ENCODE data around the gene MET. TPM values are rescaled to one million over a fixed set of nuclear protein-coding genes. Genes with fewer than 3 reads are reported as not detected.

The MET gene
- total RNA-seq, 1 donor from 2014 or later, result 23.6 TPM

DNA sequence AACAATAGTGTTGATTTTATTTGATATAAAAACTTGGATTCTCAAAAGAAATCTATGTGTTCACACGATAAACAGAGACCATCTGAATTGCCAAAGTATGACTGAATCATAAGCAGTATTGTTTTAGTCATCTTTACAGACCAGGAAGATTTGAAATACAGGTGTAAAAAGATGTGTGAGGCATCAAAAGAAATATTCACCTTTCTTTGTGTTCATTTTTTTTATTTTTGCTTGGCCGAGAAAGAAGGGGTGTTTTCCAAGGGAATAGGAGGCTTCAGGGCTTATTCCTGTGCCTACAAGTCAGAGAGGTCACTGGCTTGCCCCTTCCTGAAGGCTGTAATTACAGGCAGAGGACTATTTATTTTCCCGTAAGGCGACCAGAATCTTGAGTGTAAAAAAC, 37.3 kb downstream of the MET start:
- Mint-ChIP-seq H3K27me3 (ENCODE audit: low read depth) (no peaks in the 10 kb centered on the region), H3K4me1 (ENCODE audit: low read depth) (peaks cover 83% of the 10 kb centered on the region), H3K4me3 (ENCODE audit: unreplicated experiment) (no peak overlapping the region), H3K9me3 (ENCODE audit: low read depth) (no peaks in the 10 kb centered on the region), H3K36me3 (ENCODE audit: low read depth) (no peaks in the 10 kb centered on the region), H3K27ac (ENCODE audit: unreplicated experiment) (no peak overlapping the region)
- DNase-seq (ENCODE audit: low spot score), result no peak
- TF ChIP-seq, protein P1, sequence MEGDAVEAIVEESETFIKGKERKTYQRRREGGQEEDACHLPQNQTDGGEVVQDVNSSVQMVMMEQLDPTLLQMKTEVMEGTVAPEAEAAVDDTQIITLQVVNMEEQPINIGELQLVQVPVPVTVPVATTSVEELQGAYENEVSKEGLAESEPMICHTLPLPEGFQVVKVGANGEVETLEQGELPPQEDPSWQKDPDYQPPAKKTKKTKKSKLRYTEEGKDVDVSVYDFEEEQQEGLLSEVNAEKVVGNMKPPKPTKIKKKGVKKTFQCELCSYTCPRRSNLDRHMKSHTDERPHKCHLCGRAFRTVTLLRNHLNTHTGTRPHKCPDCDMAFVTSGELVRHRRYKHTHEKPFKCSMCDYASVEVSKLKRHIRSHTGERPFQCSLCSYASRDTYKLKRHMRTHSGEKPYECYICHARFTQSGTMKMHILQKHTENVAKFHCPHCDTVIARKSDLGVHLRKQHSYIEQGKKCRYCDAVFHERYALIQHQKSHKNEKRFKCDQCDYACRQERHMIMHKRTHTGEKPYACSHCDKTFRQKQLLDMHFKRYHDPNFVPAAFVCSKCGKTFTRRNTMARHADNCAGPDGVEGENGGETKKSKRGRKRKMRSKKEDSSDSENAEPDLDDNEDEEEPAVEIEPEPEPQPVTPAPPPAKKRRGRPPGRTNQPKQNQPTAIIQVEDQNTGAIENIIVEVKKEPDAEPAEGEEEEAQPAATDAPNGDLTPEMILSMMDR (IDR thresholded peaks at IDR 0.05), result no peak

DNA sequence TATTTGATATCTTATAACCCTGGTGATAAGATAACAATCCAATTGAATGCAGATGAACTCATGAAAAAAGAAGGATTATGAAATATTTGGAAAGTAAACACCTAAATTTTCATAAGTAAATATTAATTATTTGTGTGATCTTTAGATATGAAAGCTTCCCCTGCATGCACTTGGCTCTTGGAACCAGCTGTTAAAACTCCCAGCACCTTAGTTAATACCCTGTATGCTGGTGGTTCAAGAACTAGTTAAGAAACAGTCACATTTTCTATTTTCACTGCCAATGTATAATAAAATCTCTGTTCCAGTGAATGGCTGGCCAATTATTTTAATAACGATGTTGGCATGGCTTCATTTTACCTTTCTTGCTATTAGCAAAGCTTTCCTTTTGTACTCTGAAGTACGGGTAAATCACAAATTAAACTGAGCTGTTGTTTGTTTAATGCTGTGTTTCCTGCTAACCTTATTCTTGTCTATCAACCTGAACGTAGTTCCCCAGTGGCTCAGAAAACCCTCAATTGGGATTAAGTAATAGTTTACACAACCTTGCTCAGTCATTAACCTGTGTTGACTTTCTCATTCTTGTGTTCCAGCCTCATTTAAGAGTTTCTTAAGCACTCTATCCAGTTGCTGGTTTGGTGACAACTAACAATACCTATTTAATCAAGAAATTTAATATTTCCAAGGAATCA, 38.9 kb downstream of the MET start:
- no peaks in the 10 kb centered on the region for H3K36me3 Mint-ChIP-seq (ENCODE audit: low read depth)

GRCh38 chr7:116711790-116712189, 39.8 kb downstream of the MET start:
- Mint-ChIP-seq H3K4me3 (ENCODE audit: unreplicated experiment) (no peak overlapping the region), H3K9me3 (ENCODE audit: low read depth) (no peaks in the 10 kb centered on the region), H3K27ac (ENCODE audit: unreplicated experiment) (no peak overlapping the region), H3K27me3 (ENCODE audit: low read depth) (no peaks in the 10 kb centered on the region), H3K36me3 (ENCODE audit: low read depth) (no peaks in the 10 kb centered on the region), H3K4me1 (ENCODE audit: low read depth) (peaks cover 81% of the 10 kb centered on the region)
- DNase-seq (ENCODE audit: low spot score), result no peak
- TF ChIP-seq, protein P1 (IDR thresholded peaks at IDR 0.05), result no peak

More for the DNA sequence above, 38.9 kb downstream of the MET start:
- TF ChIP-seq, protein P1 (IDR thresholded peaks at IDR 0.05), result no peak
- H3K4me3 Mint-ChIP-seq (ENCODE audit: unreplicated experiment), result no peak overlapping the region
- no peak overlapping the region for H3K27ac Mint-ChIP-seq (ENCODE audit: unreplicated experiment)
- peaks cover 81% of the 10 kb centered on the region for H3K4me1 Mint-ChIP-seq (ENCODE audit: low read depth)
- no peaks in the 10 kb centered on the region for H3K27me3 Mint-ChIP-seq (ENCODE audit: low read depth)
- DNase-seq (ENCODE audit: low spot score), result no peak
- no peaks in the 10 kb centered on the region for H3K9me3 Mint-ChIP-seq (ENCODE audit: low read depth)

DNA sequence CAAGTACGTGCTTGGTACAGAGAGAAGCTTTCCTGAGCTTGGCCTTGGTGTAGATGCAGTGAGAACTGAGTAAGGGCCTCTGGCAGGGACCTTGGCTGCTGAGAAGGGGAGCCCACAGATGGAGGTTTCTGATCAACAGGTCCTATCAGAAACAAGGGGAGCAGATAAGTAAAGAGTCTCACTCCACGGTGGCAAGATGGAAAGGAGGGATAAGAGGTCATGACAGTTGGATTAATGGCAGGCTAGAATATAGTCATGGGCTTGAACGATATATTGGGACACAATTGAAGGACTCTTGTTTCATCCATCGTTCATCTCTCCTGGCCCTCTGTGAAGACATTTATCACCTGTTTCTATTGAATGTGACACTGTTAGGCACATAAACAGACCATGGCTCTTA, 41.5 kb downstream of the MET start:
- no peaks in the 10 kb centered on the region for H3K36me3 Mint-ChIP-seq (ENCODE audit: low read depth)
- DNase-seq (ENCODE audit: low spot score), result no peak
- H3K4me3 Mint-ChIP-seq (ENCODE audit: unreplicated experiment), result no peak overlapping the region
- H3K27ac Mint-ChIP-seq (ENCODE audit: unreplicated experiment), result peak overlapping the region; percentile 15
- peaks cover 70% of the 10 kb centered on the region for H3K4me1 Mint-ChIP-seq (ENCODE audit: low read depth)
- TF ChIP-seq, protein P1 (IDR thresholded peaks at IDR 0.05), result no peak
- no peaks in the 10 kb centered on the region for H3K9me3 Mint-ChIP-seq (ENCODE audit: low read depth)
- H3K27me3 Mint-ChIP-seq (ENCODE audit: low read depth), result no peaks in the 10 kb centered on the region

GRCh38 chr7:116713918-116714317, 41.9 kb downstream of the MET start:
- Mint-ChIP-seq H3K27me3 (ENCODE audit: low read depth) (no peaks in the 10 kb centered on the region), H3K4me1 (ENCODE audit: low read depth) (peaks cover 66% of the 10 kb centered on the region), H3K36me3 (ENCODE audit: low read depth) (no peaks in the 10 kb centered on the region), H3K4me3 (ENCODE audit: unreplicated experiment) (no peak overlapping the region), H3K9me3 (ENCODE audit: low read depth) (no peaks in the 10 kb centered on the region), H3K27ac (ENCODE audit: unreplicated experiment) (peak overlapping the region; percentile 5)
- DNase-seq (ENCODE audit: low spot score), result no peak
- TF ChIP-seq, protein P1 (IDR thresholded peaks at IDR 0.05), result no peak

Measured in chondrocyte (in vitro differentiated cells).